ENCODE measurements around the gene SYNM.

DNA sequence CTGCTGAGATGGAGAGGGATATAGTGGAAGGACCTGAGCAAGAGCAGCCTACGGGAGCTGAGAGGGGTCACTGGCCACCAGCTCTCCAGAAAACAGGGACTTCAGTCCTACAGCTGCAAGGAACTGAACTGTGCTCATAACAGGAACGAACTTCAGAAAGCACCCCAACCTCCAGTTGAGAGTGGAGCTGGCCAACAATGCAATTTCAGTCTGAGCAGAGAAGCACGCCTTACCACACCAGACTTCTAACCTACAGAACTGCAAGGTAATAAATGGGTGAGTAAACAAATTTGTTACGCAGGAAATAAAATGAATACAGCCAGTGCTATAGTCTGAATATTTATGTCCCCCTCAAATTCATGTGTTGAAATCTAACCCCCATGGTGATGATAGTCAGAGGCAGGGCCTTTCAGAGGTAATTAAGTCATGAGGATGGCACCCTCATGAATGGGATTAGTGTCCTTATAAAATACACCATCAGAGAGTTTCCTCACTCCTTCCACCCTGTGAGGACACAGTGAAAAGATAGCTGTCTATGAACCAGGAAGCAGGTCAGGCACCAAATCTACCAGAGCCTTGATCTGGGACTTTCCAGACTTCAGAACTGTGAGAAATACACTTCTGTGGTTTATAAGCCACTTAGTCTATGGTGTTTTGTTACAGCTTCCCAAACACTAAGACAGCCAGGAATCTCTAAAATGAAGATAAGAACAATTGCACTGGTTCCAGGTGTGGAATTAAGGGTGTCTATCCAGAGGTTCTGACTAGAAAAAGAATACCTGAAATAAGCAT, 58.6 kb downstream of the SYNM start:
- TF ChIP-seq, protein P1, sequence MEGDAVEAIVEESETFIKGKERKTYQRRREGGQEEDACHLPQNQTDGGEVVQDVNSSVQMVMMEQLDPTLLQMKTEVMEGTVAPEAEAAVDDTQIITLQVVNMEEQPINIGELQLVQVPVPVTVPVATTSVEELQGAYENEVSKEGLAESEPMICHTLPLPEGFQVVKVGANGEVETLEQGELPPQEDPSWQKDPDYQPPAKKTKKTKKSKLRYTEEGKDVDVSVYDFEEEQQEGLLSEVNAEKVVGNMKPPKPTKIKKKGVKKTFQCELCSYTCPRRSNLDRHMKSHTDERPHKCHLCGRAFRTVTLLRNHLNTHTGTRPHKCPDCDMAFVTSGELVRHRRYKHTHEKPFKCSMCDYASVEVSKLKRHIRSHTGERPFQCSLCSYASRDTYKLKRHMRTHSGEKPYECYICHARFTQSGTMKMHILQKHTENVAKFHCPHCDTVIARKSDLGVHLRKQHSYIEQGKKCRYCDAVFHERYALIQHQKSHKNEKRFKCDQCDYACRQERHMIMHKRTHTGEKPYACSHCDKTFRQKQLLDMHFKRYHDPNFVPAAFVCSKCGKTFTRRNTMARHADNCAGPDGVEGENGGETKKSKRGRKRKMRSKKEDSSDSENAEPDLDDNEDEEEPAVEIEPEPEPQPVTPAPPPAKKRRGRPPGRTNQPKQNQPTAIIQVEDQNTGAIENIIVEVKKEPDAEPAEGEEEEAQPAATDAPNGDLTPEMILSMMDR (IDR thresholded peaks at IDR 0.05) = no peak
- no peak for TF ChIP-seq POLR2A (IDR thresholded peaks at IDR 0.05)
